K562 (cell line): ENCODE data around the gene HOXC4. TPM values are rescaled to one million over a fixed set of nuclear protein-coding genes. Genes with fewer than 3 reads are reported as not detected.

Experiments
- ATAC-seq: fragments of 200-7000 bp; cut with Tn5 transposase; 3 replicates; pipeline ENCODE4 v1.9.1; 2020; ENCODE audit warnings: moderate library complexity
- Bru-seq: library from RNA; stranded (reverse); fragments of 400-500 nt; gene quantifications from one replicate; lab custom pipeline; 2021; lab: Mats Ljungman, UMichigan
- BruChase-seq, 2 experiments: library from RNA; stranded (reverse); fragments of 400-500 nt; gene quantifications; one replicate each; lab custom pipeline; 2021; lab: Mats Ljungman, UMichigan
- BruUV-seq: library from RNA; stranded (reverse); fragments of 400-500 nt; replicated peaks from 2 replicates; lab custom pipeline; 2021; lab: Mats Ljungman, UMichigan
- CTCF ChIA-PET: fragments of 300-600 bp; formaldehyde crosslinking; extraction: SDS; loops from one replicate; lab custom pipeline; 2021; ENCODE audit warnings: low intra/inter-chr PET ratio; lab: Yijun Ruan, JAX
- POLR2A ChIA-PET: fragments of 300-600, 350-650 bp; sonication (Branson Sonifier 250); formaldehyde crosslinking; extraction: SDS; loops from one replicate; lab custom pipeline; 2021; ENCODE audit warnings: antibody characterized with exemption, inconsistent platforms; lab: Yijun Ruan, JAX
- DNase-seq, 4 experiments: peaks; one replicate each; pipeline versions ENCODE4 v3.0.0 to v3.0.0-alpha.2; 2011 to 2018; ENCODE audit warnings: low spot score in 3 of 4, mixed read lengths in 3 of 4; ENCODE audit errors: extremely low read depth in 1 of 4
- FAIRE-seq: peaks from 2 replicates; lab custom pipeline; 2011; peaks lifted over from hg19 to GRCh38; lab: Jason Lieb, UNC
- H2AFZ ChIP-seq: 2 replicates; pipeline ENCODE4 v1.6.0; 2011; ENCODE audit warnings: low read depth, low read length, control low read depth, inconsistent platforms
- H3K27ac ChIP-seq: fragments of 200-600 bp; 3 replicates; pipeline ENCODE4 v1.8.0; 2011; ENCODE audit warnings: low read depth, mild to moderate bottlenecking, control low read depth, inconsistent platforms, low read length, moderate library complexity, mixed read lengths; ENCODE audit errors: extremely low read depth
- H3K27me3 ChIP-seq, 2 experiments: fragments of 300-600 bp in 1 of 2; 2 replicates in 1 of 2; 3 replicates in 1 of 2; pipeline versions ENCODE4 v1.6.0 to v1.8.0; 2011; ENCODE audit warnings: inconsistent platforms in 2 of 2, low read length in 2 of 2, mild to moderate bottlenecking in 1 of 2, mixed read lengths in 1 of 2, moderate library complexity in 1 of 2; ENCODE audit not compliant: control insufficient read depth in 2 of 2, insufficient read depth in 2 of 2
- H3K36me3 ChIP-seq: fragments of 300-600 bp; 3 replicates; pipeline ENCODE4 v1.8.0; 2011; ENCODE audit warnings: mild to moderate bottlenecking, low read length, inconsistent platforms; ENCODE audit not compliant: control insufficient read depth, insufficient read depth
- H3K4me1 ChIP-seq, 2 experiments: fragments of 200-600 bp in 1 of 2; replicated peaks in 1 of 2; 2 replicates in 1 of 2; 3 replicates in 1 of 2; pipeline versions ENCODE4 v1.5.1 to v1.8.0; 2011; ENCODE audit warnings: inconsistent platforms in 2 of 2, low read length in 2 of 2, mild to moderate bottlenecking in 1 of 2, mixed read lengths in 1 of 2, moderate library complexity in 1 of 2; ENCODE audit not compliant: control insufficient read depth in 2 of 2, insufficient read depth in 2 of 2
- H3K4me2 ChIP-seq: 2 replicates; pipeline ENCODE4 v1.6.1; 2011; ENCODE audit warnings: low read length, control low read depth, inconsistent platforms, mixed read lengths; ENCODE audit not compliant: insufficient read depth
- H3K4me3 ChIP-seq: fragments of 200-600 bp; sonication (generic), shearing (Covaris generic); 2 replicates; pipeline ENCODE4 v1.5.1; 2016; ENCODE audit warnings: control low read depth, inconsistent platforms
- H3K79me2 ChIP-seq: fragments of 200-600 bp; 3 replicates; pipeline ENCODE4 v1.8.0; 2011; ENCODE audit warnings: low read length, inconsistent platforms; ENCODE audit not compliant: control insufficient read depth, insufficient read depth
- H3K9ac ChIP-seq, 2 experiments: 2 replicates each; pipeline versions ENCODE4 v1.6.0 to v1.6.1; 2011; ENCODE audit warnings: low read depth in 2 of 2, low read length in 2 of 2, control low read depth in 1 of 2, inconsistent platforms in 1 of 2, mild to moderate bottlenecking in 1 of 2, mixed read lengths in 1 of 2; ENCODE audit not compliant: insufficient read depth in 1 of 2
- H3K9me1 ChIP-seq: one replicate; pipeline ENCODE4 v1.6.0; 2011; ENCODE audit warnings: inconsistent platforms, mild to moderate bottlenecking, low read length, moderate library complexity; ENCODE audit not compliant: control insufficient read depth, insufficient read depth
- H3K9me3 ChIP-seq: replicated peaks from 2 replicates; pipeline ENCODE4 v1.5.1; 2011; ENCODE audit warnings: low read depth, low read length, inconsistent platforms; ENCODE audit not compliant: control insufficient read depth, insufficient read depth
- H4K20me1 ChIP-seq: replicated peaks from 2 replicates; pipeline ENCODE4 v1.6.1; 2011; ENCODE audit warnings: low read length, inconsistent platforms, mixed read lengths; ENCODE audit not compliant: control insufficient read depth, insufficient read depth
- SUPT5H ChIP-seq: fragments of 450-650 bp; IDR thresholded peaks from 2 replicates; pipeline ENCODE4 v1.6.1; 2016
- USF2 ChIP-seq: sonication (generic); formaldehyde crosslinking; IDR thresholded peaks from 2 replicates; pipeline ENCODE4 v1.5.0; 2020; ENCODE audit warnings: missing genetic modification reagents
- WGBS: fragments of 100-300 bp; shearing (Covaris generic); methylation state at CpG from one replicate; pipeline ENCODE4 v1.1.6; 2016; ENCODE audit warnings: low coverage, mixed read lengths; ENCODE audit not compliant: insufficient coverage; ENCODE audit errors: missing lambda C conversion rate; 5-methylcytosine and 5-hydroxymethylcytosine counted together
- in situ Hi-C: fragments of 300-500 bp; cut with MboI; formaldehyde crosslinking; loops from 4 replicates; pipeline ENCODE4 v1.15.0; 2018; ENCODE audit warnings: inconsistent platforms, mixed read lengths
- intact Hi-C: fragments of 100-400 bp; cut with micrococcal nuclease; formaldehyde crosslinking; loops from 2 replicates; pipeline ENCODE4 v1.14.2; 2022
- long read RNA-seq, 3 experiments: library from polyadenylated mRNA in 2 of 3; library from RNA in 1 of 3; unstranded in 2 of 3; stranded (forward) in 1 of 3; transcript quantifications; one replicate each; pipeline ENCODE4 v2.0.0, GENCODE V29; 2019 to 2022
- polyA minus RNA-seq, 3 experiments: library from RNA; depleted of rRNA, polyadenylated mRNA; stranded (reverse); fragments of >200 nt; gene quantifications; 2 replicates each; pipeline ENCODE4 v1.2.3, GENCODE V29; 2011
- polyA plus RNA-seq, 8 experiments: library from polyadenylated mRNA; depleted of rRNA in 4 of 8; stranded (reverse) in 5 of 8; unstranded in 3 of 8; fragments of >200 nt; fragmentation: Nextera tagmentation in 2 of 8; fragmentation: Illumina TruSeq in 1 of 8; extraction: Ambion mirVana in 2 of 8; extraction: Trizol in 1 of 8; gene quantifications; 2 replicates each; pipeline versions ENCODE4 v1.2.1 to v1.2.3, GENCODE V29; 2011 to 2014; ENCODE audit warnings: inconsistent platforms in 1 of 8, missing spikeins in 1 of 8
- total RNA-seq, 7 experiments: library from RNA; depleted of rRNA in 6 of 7; stranded (reverse); fragments of >200 nt in 6 of 7; fragmentation: Illumina TruSeq in 2 of 7; extraction: Trizol in 2 of 7; gene quantifications; 2 replicates each; pipeline versions ENCODE4 v1.2.1 to v1.2.3, GENCODE V29; 2011 to 2021; ENCODE audit warnings: low replicate concordance in 1 of 7

The HOXC4 gene
- 0.40 and 0.51 TPM in 2 replicates for total RNA-seq (2011; cell fraction: chromatin; rRNA removed; ENCODE audit: low replicate concordance)
- 0.50 TPM in 1 of 2 replicates, not detected in the other for total RNA-seq (2011; cell fraction: nucleolus; rRNA removed)
- 0.53 TPM in 1 of 2 replicates, not detected in the other for total RNA-seq (2011; cell fraction: nucleoplasm; rRNA removed)
- total RNA-seq (2014; rRNA removed) (0.41 and 0.50 TPM in 2 replicates), total RNA-seq (2014; rRNA removed; fragmentation: Illumina TruSeq; extraction: Trizol) (0.25 and 0.41 TPM in 2 replicates), total RNA-seq (2015; rRNA removed; fragmentation: Illumina TruSeq; extraction: Trizol) (0.30 and 0.58 TPM in 2 replicates), total RNA-seq (2021) (0.75 and 1.1 TPM in 2 replicates), polyA plus RNA-seq (2011; rRNA removed) (0.38 and 0.73 TPM in 2 replicates), polyA plus RNA-seq (2014; fragmentation: Illumina TruSeq; extraction: Trizol) (0.36 and 0.71 TPM in 2 replicates), polyA plus RNA-seq (2014; fragmentation: Nextera tagmentation; extraction: Ambion mirVana) (under 1 TPM in 1 of 2 experiments, not detected in 1; 0.06 TPM), polyA plus RNA-seq (2014; rRNA removed) (0.70 and 1.5 TPM in 2 replicates), polyA minus RNA-seq (2011; rRNA and poly(A)+ RNA removed) (not detected in 2 replicates), Bru-seq, nascent RNA (percentile 45 among the genes with signal in this experiment), BruChase-seq, experiment 1, labeled RNA remaining after a 2-hour chase (percentile 25 among the genes with signal in this experiment), BruChase-seq, experiment 2, labeled RNA remaining after a 6-hour chase (percentile 24 among the genes with signal in this experiment)
- polyA plus RNA-seq (2011; cell fraction: cytosol; rRNA removed) = 0.27 and 0.48 TPM in 2 replicates
- polyA plus RNA-seq (2011; cell fraction: nucleus; rRNA removed) = 1.7 and 2.0 TPM in 2 replicates
- 0.79 and 1.2 TPM in 2 replicates for polyA plus RNA-seq (2012)
- not detected in 2 replicates for polyA minus RNA-seq (2011; cell fraction: cytosol; rRNA and poly(A)+ RNA removed)
- polyA minus RNA-seq (2011; cell fraction: nucleus; rRNA and poly(A)+ RNA removed) = 0.44 TPM in 1 of 2 replicates, not detected in the other
- long read RNA-seq, experiment 1, partial matches to known transcripts = 0 of 2 reads
- long read RNA-seq, experiment 1, other reads (novel, unspliced or antisense) = 1 of 2 reads
- long read RNA-seq, experiment 2 = 0 reads
- long read RNA-seq, experiment 3, partial matches to known transcripts = 0 of 1 reads
- long read RNA-seq, experiment 3, other reads (novel, unspliced or antisense) = 1 of 1 reads

- no peak for FAIRE-seq
- no peak within 1 kb of the TSS for H3K4me2 ChIP-seq
- H2AFZ ChIP-seq = no peak within 1 kb of the TSS
- POLR2A ChIA-PET = no interaction called here
- H3K36me3 ChIP-seq = no peaks in the 10 kb centered on the region
- no peak for DNase-seq
- in situ Hi-C loops (no loop called here), intact Hi-C loops (no loop called here)
- H3K9me3 ChIP-seq = no peaks in the 10 kb centered on the region
- CTCF ChIA-PET = no interaction called here
- H3K9ac ChIP-seq = peak within 1 kb of the TSS in 1 of 2 experiments; percentile 2; a peak in 1 of 4 replicates
- H3K9me1 ChIP-seq = no peaks in the 10 kb centered on the region
- H3K79me2 ChIP-seq = no peaks in the 10 kb centered on the region
- no peak within 1 kb of the TSS for H3K27ac ChIP-seq
- TF ChIP-seq USF2 (CRISPR knock-in tag) (peak; percentile 31), SUPT5H (no peak)
- no TSS peak for BruUV-seq
- peaks cover 0 to 7% of the 10 kb centered on the region in 2 experiments; a peak in 2 of 5 replicates for H3K4me1 ChIP-seq
- no peak for ATAC-seq
- H3K27me3 ChIP-seq = peaks cover 51 to 52% of the 10 kb centered on the region in 2 experiments
- 44% methylated on average over 35 of the region's 52 CpGs for WGBS
- 0 out of 2 replicates have a peak, but pooled peaks cover 2% of the 10 kb centered on the region for H4K20me1 ChIP-seq
- no peak within 1 kb of the TSS for H3K4me3 ChIP-seq
These were observed at the start of gene HOXC4 for GRCh38 chr12:54053751-54054741. HOXC4 (plus strand) TSS chr12:54053835; CDS start chr12:54053923, 88 bp downstream.
